HCT116 (cell line): Measurements from ENCODE around the gene KIRREL1.

ENCODE experiments used
- CBX3 ChIP-seq: IDR thresholded peaks from 2 replicates; pipeline ENCODE4 v1.6.1; 2012; ENCODE audit warnings: low read depth
- CTCF ChIP-seq, 3 experiments: fragments of 200-600 bp in 1 of 3; sonication (generic) in 1 of 3; IDR thresholded peaks in 2 of 3; conservative IDR thresholded peaks in 1 of 3; 2 replicates each; pipeline ENCODE4 v1.5.1; 2012 to 2017; ENCODE audit warnings: low read depth in 2 of 3, low read length in 2 of 3, antibody characterized with exemption in 1 of 3, borderline replicate concordance in 1 of 3, control low read depth in 1 of 3, mild to moderate bottlenecking in 1 of 3, mixed read lengths in 1 of 3, mixed run types in 1 of 3, moderate library complexity in 1 of 3; ENCODE audit not compliant: insufficient read depth in 1 of 3
- FOSL1 ChIP-seq: IDR thresholded peaks from 2 replicates; pipeline ENCODE4 v1.6.1; 2012; ENCODE audit warnings: low read depth
- POLR2A ChIP-seq: IDR thresholded peaks from 2 replicates; pipeline ENCODE4 v1.7.0; 2011; ENCODE audit warnings: borderline replicate concordance; ENCODE audit not compliant: insufficient read depth, insufficient read length; ENCODE audit errors: extremely low read depth
- POLR2AphosphoS5 ChIP-seq: IDR thresholded peaks from 2 replicates; pipeline ENCODE4 v1.6.1; 2011; ENCODE audit warnings: mild to moderate bottlenecking, low read depth, low read length, moderate library complexity
- SP1 ChIP-seq: IDR thresholded peaks from 2 replicates; pipeline ENCODE4 v1.6.1; 2012; ENCODE audit warnings: low read depth
- ZNF274 ChIP-seq: fragments of 200-500 bp; sonication (Bioruptor generic); IDR thresholded peaks from 2 replicates; pipeline ENCODE4 v1.6.1; 2014; ENCODE audit warnings: mild to moderate bottlenecking, low read depth, low read length, inconsistent platforms

- TF ChIP-seq CTCF (IDR thresholded peaks at IDR 0.05 in 2 of 3, conservative IDR thresholded peaks at IDR 0.05 in 1 of 3; ENCODE audit: borderline replicate concordance in 1 of 3, insufficient read depth in 1 of 3, low read depth in 2 of 3, low read length in 2 of 3), result no peak
- TF ChIP-seq CBX3, result no peak
- no peak for TF ChIP-seq FOSL1
- no peak for TF ChIP-seq SP1
- TF ChIP-seq POLR2A, result no peak
- no peak for TF ChIP-seq ZNF274
- TF ChIP-seq POLR2AphosphoS5, result no peak
Observed at GRCh38 chr1:158016651-158017335, 23.3 kb downstream of the KIRREL1 start.
